Dendritic cell treated with granulocyte-macrophage colony-stimulating factor and Interleukin-4, amounts not matched to agents 40 ng/mL and 50 ng/mL, for 4 days (primary cell): ENCODE measurements around the gene PRPSAP1.
A peak's percentile ranks its signal among the peaks of the same experiment; 100 is the strongest.

Source experiments
- H3K27ac Mint-ChIP-seq: one replicate; pipeline ENCODE4 v1.8.0; 2022; ENCODE audit warnings: mild to moderate bottlenecking, mixed read lengths
- H3K27me3 Mint-ChIP-seq: one replicate; pipeline ENCODE4 v1.8.0; 2022; ENCODE audit warnings: mild to moderate bottlenecking, mixed read lengths
- H3K36me3 Mint-ChIP-seq: one replicate; pipeline ENCODE4 v1.8.0; 2022; ENCODE audit warnings: low read depth, mixed read lengths
- H3K4me1 Mint-ChIP-seq: one replicate; pipeline ENCODE4 v1.8.0; 2022; ENCODE audit warnings: low read depth, mixed read lengths
- H3K4me3 Mint-ChIP-seq: one replicate; pipeline ENCODE4 v1.8.0; 2022; ENCODE audit warnings: mild to moderate bottlenecking, moderate library complexity, mixed read lengths
- H3K9me3 Mint-ChIP-seq: one replicate; pipeline ENCODE4 v1.8.0; 2022; ENCODE audit warnings: mixed read lengths
- intact Hi-C: fragments of 100-400 bp; cut with micrococcal nuclease; formaldehyde crosslinking; loops from one replicate; pipeline ENCODE4 v1.15.0; 2022

The PRPSAP1 gene

GRCh38 chr17:76278268-76278908 is 75.3 kb downstream of the PRPSAP1 start:
- Mint-ChIP-seq H3K27me3 (peaks cover 9% of the 10 kb centered on the region), H3K4me3 (no peak overlapping the region), H3K9me3 (no peaks in the 10 kb centered on the region), H3K36me3 (no peaks in the 10 kb centered on the region), H3K4me1 (peaks cover 30% of the 10 kb centered on the region), H3K27ac (no peak overlapping the region)
- intact Hi-C loops, result loop anchor here (2.0 to 5.0 kb wide), 2 partner anchors 36 to 94 kb away; partner anchors contain the start of gene RNF157

GRCh38 chr17:76277300-76278267 is 76.1 kb downstream of the PRPSAP1 start:
- Mint-ChIP-seq H3K4me3 (no peak overlapping the region), H3K27me3 (peaks cover 9% of the 10 kb centered on the region), H3K4me1 (peaks cover 35% of the 10 kb centered on the region), H3K9me3 (no peaks in the 10 kb centered on the region), H3K36me3 (no peaks in the 10 kb centered on the region), H3K27ac (no peak overlapping the region)
- intact Hi-C loops, result loop anchor here (2.0 to 5.0 kb wide), 2 partner anchors 35 to 93 kb away; partner anchors contain the start of gene RNF157

- no peak overlapping the region for H3K4me3 Mint-ChIP-seq
- no peaks in the 10 kb centered on the region for H3K9me3 Mint-ChIP-seq
- H3K36me3 Mint-ChIP-seq, result peaks cover under 1% of the 10 kb centered on the region
- H3K27ac Mint-ChIP-seq, result no peak overlapping the region
- peaks cover 42% of the 10 kb centered on the region for H3K4me1 Mint-ChIP-seq
- intact Hi-C loops, result loop anchor here (5.0 kb wide), 1 partner anchor 34 kb away; the partner anchor contains the start of gene RNF157
- peaks cover 9% of the 10 kb centered on the region for H3K27me3 Mint-ChIP-seq
These were observed 77.0 kb downstream of the PRPSAP1 start for GRCh38 chr17:76276461-76277299.

- intact Hi-C loops, result loop anchor here (5.0 kb wide), 1 partner anchor 34 kb away; the partner anchor contains the start of gene RNF157
- no peak overlapping the region for H3K4me3 Mint-ChIP-seq
- peaks cover 9% of the 10 kb centered on the region for H3K27me3 Mint-ChIP-seq
- H3K36me3 Mint-ChIP-seq, result peaks cover 7% of the 10 kb centered on the region
- H3K9me3 Mint-ChIP-seq, result no peaks in the 10 kb centered on the region
- no peak overlapping the region for H3K27ac Mint-ChIP-seq
- peaks cover 49% of the 10 kb centered on the region for H3K4me1 Mint-ChIP-seq
These were observed 77.7 kb downstream of the PRPSAP1 start for GRCh38 chr17:76276069-76276431.

- Mint-ChIP-seq H3K27ac (no peak overlapping the region), H3K27me3 (peaks cover 6% of the 10 kb centered on the region), H3K36me3 (peaks cover 12% of the 10 kb centered on the region), H3K4me1 (peaks cover 53% of the 10 kb centered on the region), H3K4me3 (no peak overlapping the region), H3K9me3 (no peaks in the 10 kb centered on the region)
- intact Hi-C loops, result loop anchor here (5.0 kb wide), 1 partner anchor 33 kb away; the partner anchor contains the start of gene RNF157
These were observed 78.2 kb downstream of the PRPSAP1 start for GRCh38 chr17:76275382-76276068.

GRCh38 chr17:76274112-76274956 is 79.4 kb downstream of the PRPSAP1 start:
- no peak overlapping the region for H3K4me3 Mint-ChIP-seq
- no peaks in the 10 kb centered on the region for H3K9me3 Mint-ChIP-seq
- H3K4me1 Mint-ChIP-seq, result peaks cover 62% of the 10 kb centered on the region
- no peak overlapping the region for H3K27ac Mint-ChIP-seq
- H3K36me3 Mint-ChIP-seq, result peaks cover 22% of the 10 kb centered on the region
- intact Hi-C loops, result no loop called here
- no peaks in the 10 kb centered on the region for H3K27me3 Mint-ChIP-seq

- H3K4me1 Mint-ChIP-seq, result peaks cover 70% of the 10 kb centered on the region
- no peaks in the 10 kb centered on the region for H3K9me3 Mint-ChIP-seq
- intact Hi-C loops, result no loop called here
- peaks cover 30% of the 10 kb centered on the region for H3K36me3 Mint-ChIP-seq
- no peak overlapping the region for H3K4me3 Mint-ChIP-seq
- H3K27ac Mint-ChIP-seq, result no peak overlapping the region
- H3K27me3 Mint-ChIP-seq, result no peaks in the 10 kb centered on the region
These were observed 80.1 kb downstream of the PRPSAP1 start for GRCh38 chr17:76273445-76274111.

- H3K9me3 Mint-ChIP-seq, result no peaks in the 10 kb centered on the region
- intact Hi-C loops, result no loop called here
- H3K36me3 Mint-ChIP-seq, result peaks cover 31% of the 10 kb centered on the region
- peak overlapping the region; percentile 73 for H3K27ac Mint-ChIP-seq
- no peaks in the 10 kb centered on the region for H3K27me3 Mint-ChIP-seq
- H3K4me3 Mint-ChIP-seq, result peak overlapping the region; percentile 52
- H3K4me1 Mint-ChIP-seq, result peaks cover 76% of the 10 kb centered on the region
These were observed 80.9 kb downstream of the PRPSAP1 start for GRCh38 chr17:76272541-76273444.

- intact Hi-C loops, result no loop called here
- Mint-ChIP-seq H3K36me3 (peaks cover 31% of the 10 kb centered on the region), H3K4me1 (peaks cover 76% of the 10 kb centered on the region)
These were observed 81.8 kb downstream of the PRPSAP1 start for GRCh38 chr17:76271669-76272540.

GRCh38 chr17:76270770-76271668 is 82.7 kb downstream of the PRPSAP1 start:
- intact Hi-C loops, result no loop called here
- Mint-ChIP-seq H3K4me1 (peaks cover 74% of the 10 kb centered on the region), H3K36me3 (peaks cover 36% of the 10 kb centered on the region)

More at GRCh38 chr17:76271669-76272540, 81.8 kb downstream of the PRPSAP1 start:
- H3K4me3 Mint-ChIP-seq, result peak overlapping the region; percentile 52
- no peaks in the 10 kb centered on the region for H3K9me3 Mint-ChIP-seq
- H3K27me3 Mint-ChIP-seq, result no peaks in the 10 kb centered on the region
- peak overlapping the region; percentile 73 for H3K27ac Mint-ChIP-seq

More at GRCh38 chr17:76270770-76271668, 82.7 kb downstream of the PRPSAP1 start:
- H3K27me3 Mint-ChIP-seq, result no peaks in the 10 kb centered on the region
- H3K4me3 Mint-ChIP-seq, result peak overlapping the region; percentile 52
- H3K9me3 Mint-ChIP-seq, result no peaks in the 10 kb centered on the region
- peak overlapping the region; percentile 73 for H3K27ac Mint-ChIP-seq
